Measurements from ENCODE around the gene PTPN7. TPM values are rescaled to one million over a fixed set of nuclear protein-coding genes. Genes with fewer than 3 reads are reported as not detected.
"Not testable (repeated sequence)": the region's sequence is repeated elsewhere in the genome, so short reads cannot be mapped to it uniquely, and the experiment has no call there.

PTPN7 gene
- total RNA-seq, 1 donor from 2014 or later: 8.5 TPM

DNA sequence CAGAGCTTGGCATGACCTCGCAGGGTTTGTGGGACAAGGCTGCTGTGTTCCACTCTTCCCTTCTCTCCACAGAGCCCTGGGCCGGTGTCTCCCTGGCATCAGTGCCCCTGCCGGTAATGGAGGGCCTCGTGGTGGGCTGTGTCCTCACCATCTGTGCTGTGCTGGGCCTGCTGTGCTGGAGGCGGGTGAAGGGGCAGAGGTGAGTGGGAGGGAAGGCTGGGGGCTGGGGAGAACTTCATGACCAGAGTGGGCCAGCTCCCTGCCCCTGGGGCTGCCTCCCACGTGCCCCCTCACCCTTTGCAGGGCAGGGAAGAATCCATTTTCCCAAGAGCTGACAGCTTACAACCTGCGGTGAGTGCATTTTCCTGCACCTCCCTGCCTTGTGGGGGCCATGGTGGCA is 21.2 kb upstream of the PTPN7 start:
- intact Hi-C loops (cut with DNase I): no loop called here
- no peak for DNase-seq
- peaks cover 4% of the 10 kb centered on the region for H3K4me1 ChIP-seq
- no peak for ATAC-seq
- no peak overlapping the region for H3K4me3 ChIP-seq
- no peak overlapping the region for H3K27ac ChIP-seq
- TF ChIP-seq, protein P1, sequence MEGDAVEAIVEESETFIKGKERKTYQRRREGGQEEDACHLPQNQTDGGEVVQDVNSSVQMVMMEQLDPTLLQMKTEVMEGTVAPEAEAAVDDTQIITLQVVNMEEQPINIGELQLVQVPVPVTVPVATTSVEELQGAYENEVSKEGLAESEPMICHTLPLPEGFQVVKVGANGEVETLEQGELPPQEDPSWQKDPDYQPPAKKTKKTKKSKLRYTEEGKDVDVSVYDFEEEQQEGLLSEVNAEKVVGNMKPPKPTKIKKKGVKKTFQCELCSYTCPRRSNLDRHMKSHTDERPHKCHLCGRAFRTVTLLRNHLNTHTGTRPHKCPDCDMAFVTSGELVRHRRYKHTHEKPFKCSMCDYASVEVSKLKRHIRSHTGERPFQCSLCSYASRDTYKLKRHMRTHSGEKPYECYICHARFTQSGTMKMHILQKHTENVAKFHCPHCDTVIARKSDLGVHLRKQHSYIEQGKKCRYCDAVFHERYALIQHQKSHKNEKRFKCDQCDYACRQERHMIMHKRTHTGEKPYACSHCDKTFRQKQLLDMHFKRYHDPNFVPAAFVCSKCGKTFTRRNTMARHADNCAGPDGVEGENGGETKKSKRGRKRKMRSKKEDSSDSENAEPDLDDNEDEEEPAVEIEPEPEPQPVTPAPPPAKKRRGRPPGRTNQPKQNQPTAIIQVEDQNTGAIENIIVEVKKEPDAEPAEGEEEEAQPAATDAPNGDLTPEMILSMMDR (IDR thresholded peaks at IDR 0.05): no peak
- no peaks in the 10 kb centered on the region for H3K36me3 ChIP-seq
- H3K9me3 ChIP-seq: no peaks in the 10 kb centered on the region
- H3K27me3 ChIP-seq (ENCODE audit: low read depth): peaks cover 13% of the 10 kb centered on the region

DNA sequence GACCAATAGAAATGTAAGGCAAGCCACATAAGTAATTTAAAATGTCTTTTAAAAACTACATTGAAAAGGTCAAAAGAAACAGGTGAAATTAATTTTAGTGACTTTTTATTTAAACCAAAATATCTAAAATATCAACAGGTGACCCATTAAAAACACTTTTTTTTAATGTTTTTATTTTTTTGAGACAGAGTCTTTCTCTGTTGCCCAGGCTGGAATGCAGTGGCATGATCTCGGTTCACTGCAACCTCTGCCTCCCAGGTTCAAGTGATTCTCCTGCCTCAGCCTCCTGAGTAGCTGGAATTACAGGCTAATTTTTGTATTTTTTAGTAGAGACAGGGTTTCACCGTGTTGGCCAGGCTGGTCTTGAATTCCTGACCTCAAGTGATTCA is 20.3 kb upstream of the PTPN7 start:
- H3K27ac ChIP-seq; H3K36me3 ChIP-seq; ATAC-seq; intact Hi-C loops (cut with DNase I); H3K9me3 ChIP-seq; H3K4me1 ChIP-seq; DNase-seq; H3K4me3 ChIP-seq: not testable (repeated sequence)
- peaks cover 13% of the 10 kb centered on the region for H3K27me3 ChIP-seq (ENCODE audit: low read depth)

DNA sequence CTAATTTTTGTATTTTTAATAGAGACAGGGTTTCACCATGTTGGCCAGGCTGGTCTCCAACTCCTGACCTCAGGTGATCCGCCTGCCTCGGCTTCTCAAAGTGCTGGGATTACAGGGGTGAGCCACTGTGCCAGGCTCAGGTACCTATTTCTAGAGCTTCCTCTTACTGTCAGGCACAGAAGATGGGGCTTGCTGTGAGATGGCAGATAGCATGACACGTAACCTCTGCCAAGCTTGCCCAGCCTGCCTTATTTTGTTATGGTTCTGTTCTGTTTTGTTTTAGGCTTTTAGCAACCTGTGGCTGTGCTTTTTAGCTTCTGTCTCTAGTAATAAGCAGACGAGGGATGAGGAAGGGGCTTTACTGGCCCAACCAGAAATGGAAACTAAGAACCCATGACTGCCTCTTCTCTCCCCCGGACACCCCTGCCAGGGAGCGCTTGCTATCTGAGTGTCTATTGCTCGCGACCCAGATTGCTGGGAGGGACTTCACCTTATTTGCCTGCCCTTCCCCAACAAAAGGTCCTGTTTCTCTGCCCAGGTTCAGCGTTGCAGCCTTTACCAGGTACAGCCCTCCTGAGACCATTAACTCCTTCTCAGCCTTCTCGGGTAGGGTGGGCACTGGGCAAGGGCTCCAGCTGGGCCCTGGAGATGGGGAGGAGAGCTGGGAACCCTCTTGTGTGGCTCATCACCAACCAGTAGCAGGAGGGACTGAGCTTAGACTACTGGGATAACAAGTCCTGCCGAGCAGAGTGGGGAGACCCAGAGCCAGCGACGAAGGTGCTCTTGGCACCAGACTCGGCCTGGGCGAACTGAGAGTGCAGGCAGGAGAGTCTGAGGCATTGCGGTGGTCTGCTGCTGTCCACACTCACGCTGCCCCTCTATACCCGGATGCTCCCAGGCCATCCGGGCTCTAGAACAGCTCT is 19.7 kb upstream of the PTPN7 start:
- intact Hi-C loops (cut with DNase I): no loop called here
- Histone ChIP-seq H3K36me3 (no peaks in the 10 kb centered on the region), H3K27me3 (ENCODE audit: low read depth) (peaks cover 12% of the 10 kb centered on the region)

GRCh38 chr1:202176949-202177927 is 16.8 kb upstream of the PTPN7 start:
- intact Hi-C loops (cut with DNase I): no loop called here
- Histone ChIP-seq H3K27ac (no peak overlapping the region), H3K36me3 (no peaks in the 10 kb centered on the region), H3K9me3 (no peaks in the 10 kb centered on the region), H3K4me3 (no peak overlapping the region), H3K27me3 (ENCODE audit: low read depth) (peaks cover 10% of the 10 kb centered on the region), H3K4me1 (no peaks in the 10 kb centered on the region)
- DNase-seq: no peak
- ATAC-seq: no peak
- TF ChIP-seq, protein P1 (IDR thresholded peaks at IDR 0.05): no peak

More for the DNA sequence above, 19.7 kb upstream of the PTPN7 start:
- Histone ChIP-seq H3K27ac (no peak overlapping the region), H3K4me1 (peaks cover 4% of the 10 kb centered on the region), H3K9me3 (no peaks in the 10 kb centered on the region), H3K4me3 (no peak overlapping the region)
- ATAC-seq: no peak
- TF ChIP-seq, protein P1 (IDR thresholded peaks at IDR 0.05): no peak
- DNase-seq: no peak

DNA sequence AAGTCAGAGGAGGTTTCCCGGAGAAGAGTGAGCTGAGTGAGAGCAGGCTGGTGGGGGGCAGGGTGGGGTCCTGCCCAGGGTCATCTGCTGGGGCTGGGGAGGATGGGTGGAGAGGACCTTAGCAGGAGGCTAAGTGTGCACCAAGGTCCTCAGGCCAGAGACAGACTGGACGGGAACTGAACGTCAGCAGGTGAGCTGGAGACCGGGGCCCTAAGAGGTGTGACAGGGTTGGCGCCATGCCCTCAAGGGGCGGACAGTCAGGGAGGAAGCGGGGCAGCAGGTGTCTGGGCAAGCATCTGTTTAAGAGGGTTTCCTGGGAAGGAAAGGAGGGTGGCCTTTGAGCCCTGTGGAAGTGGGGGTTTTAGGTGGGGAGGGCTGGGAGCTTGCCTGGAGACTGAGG is 13.6 kb upstream of the PTPN7 start:
- Histone ChIP-seq H3K27me3 (ENCODE audit: low read depth) (peaks cover 5% of the 10 kb centered on the region), H3K27ac (no peak overlapping the region), H3K36me3 (no peaks in the 10 kb centered on the region), H3K4me1 (no peaks in the 10 kb centered on the region), H3K9me3 (no peaks in the 10 kb centered on the region), H3K4me3 (no peak overlapping the region)
- TF ChIP-seq, protein P1 (IDR thresholded peaks at IDR 0.05): no peak
- DNase-seq: no peak
- no peak for ATAC-seq
- intact Hi-C loops (cut with DNase I): no loop called here
